ENCODE results near the gene KLHL6. TPM values are rescaled to one million over a fixed set of nuclear protein-coding genes. Genes with fewer than 3 reads are reported as not detected.

KLHL6 gene, protein sequence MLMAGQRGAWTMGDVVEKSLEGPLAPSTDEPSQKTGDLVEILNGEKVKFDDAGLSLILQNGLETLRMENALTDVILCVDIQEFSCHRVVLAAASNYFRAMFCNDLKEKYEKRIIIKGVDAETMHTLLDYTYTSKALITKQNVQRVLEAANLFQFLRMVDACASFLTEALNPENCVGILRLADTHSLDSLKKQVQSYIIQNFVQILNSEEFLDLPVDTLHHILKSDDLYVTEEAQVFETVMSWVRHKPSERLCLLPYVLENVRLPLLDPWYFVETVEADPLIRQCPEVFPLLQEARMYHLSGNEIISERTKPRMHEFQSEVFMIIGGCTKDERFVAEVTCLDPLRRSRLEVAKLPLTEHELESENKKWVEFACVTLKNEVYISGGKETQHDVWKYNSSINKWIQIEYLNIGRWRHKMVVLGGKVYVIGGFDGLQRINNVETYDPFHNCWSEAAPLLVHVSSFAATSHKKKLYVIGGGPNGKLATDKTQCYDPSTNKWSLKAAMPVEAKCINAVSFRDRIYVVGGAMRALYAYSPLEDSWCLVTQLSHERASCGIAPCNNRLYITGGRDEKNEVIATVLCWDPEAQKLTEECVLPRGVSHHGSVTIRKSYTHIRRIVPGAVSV
- total RNA-seq, result 10 to 100 TPM; 34.1 to 36.9 TPM

DNA sequence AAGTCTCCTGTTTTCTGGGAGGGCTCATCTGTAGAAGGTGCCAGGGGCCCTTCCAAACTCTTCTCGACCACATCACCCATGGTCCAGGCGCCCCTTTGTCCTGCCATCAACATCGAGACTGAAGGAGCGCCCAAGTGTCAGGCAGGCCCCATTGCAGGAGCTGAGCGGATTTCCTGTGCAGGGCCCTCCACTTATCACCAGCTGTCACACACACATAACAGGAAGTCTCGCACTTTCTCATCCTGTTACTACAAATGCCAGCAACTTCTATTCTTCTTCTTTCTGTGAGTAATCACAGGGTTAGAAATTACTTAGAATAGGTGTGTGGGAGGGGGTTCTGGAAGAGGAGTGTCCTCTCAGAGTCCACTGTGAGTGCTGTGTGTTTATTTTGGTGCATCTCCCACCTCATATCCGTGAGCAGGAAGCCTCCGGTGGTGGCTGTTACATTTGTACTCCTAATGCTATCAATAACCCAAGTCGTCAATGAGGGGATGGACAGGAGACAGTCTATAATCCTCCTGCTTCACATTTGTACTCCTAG, at the start of gene KLHL6:
Gene KLHL6 (minus strand): TSS at position 166 of the 541 bp plus-strand sequence. CDS start 53 bp downstream, at position 113.
- Mint-ChIP-seq H3K4me1 (peaks cover 34% of the 10 kb centered on the region), H3K36me3 (peaks cover 12% of the 10 kb centered on the region), H3K27ac (peak within 1 kb of the TSS; percentile 98), H3K4me3 (peak within 1 kb of the TSS; percentile 98), H3K27me3 (no peaks in the 10 kb centered on the region), H3K9me3 (no peaks in the 10 kb centered on the region)
- ATAC-seq (ENCODE audit: low read depth), result peak; percentile 92
- POLR2A ChIA-PET, result interaction anchor here (0.6 to 1.6 kb wide), 7 partner anchors 17 to 142 kb away, joined by 3 to 7 read pairs (median 4); partner anchors contain the start of gene YEATS2
- DNase-seq, result peak; percentile 72

DNA sequence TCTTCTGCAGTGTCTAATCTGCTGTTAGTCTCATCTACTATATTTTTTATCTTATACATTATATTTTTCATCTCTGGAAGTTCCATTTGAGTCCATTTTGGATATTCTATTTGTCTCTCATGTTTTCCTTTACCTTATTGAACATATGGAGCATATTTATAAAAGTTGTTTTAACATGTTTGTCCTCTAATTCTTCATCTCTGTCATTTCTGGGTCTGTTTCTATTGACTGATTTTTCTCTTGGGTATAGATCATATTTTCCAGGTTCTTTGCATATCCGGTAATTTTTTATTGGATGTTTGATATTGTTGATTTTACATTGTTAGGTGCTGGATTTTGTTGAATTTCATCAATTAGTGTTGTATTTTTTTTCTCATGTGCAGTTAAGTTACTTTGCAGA, 42.5 kb upstream of the KLHL6 start:
- DNase-seq, result no peak
- no peaks in the 10 kb centered on the region for H3K4me1 Mint-ChIP-seq
- peaks cover 12% of the 10 kb centered on the region for H3K36me3 Mint-ChIP-seq
- POLR2A ChIA-PET, result no interaction called here
- no peak overlapping the region for H3K27ac Mint-ChIP-seq
- no peak for ATAC-seq (ENCODE audit: low read depth)
- no peaks in the 10 kb centered on the region for H3K27me3 Mint-ChIP-seq
- no peak overlapping the region for H3K4me3 Mint-ChIP-seq
- peaks cover 10% of the 10 kb centered on the region for H3K9me3 Mint-ChIP-seq

DNA sequence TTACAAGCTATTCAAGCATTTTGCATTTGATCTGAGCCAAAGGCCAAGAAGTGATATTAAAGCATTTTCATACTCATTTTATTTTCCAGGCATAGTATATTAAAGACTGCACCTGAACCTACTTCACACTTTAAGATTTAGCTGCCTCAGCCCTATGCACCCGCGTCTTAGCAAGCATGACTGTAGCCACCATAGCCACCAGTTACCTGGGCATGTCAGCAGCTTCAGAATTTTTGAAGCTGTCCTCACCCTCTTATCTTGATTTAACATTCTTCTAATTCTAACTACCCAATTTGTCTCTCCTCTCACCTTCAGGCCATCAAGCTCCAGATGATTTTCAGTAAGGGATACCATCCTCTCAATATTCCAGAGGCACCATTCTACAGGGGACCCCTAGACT, 39.1 kb upstream of the KLHL6 start:
- DNase-seq (no peak), ATAC-seq (ENCODE audit: low read depth) (no peak)
- H3K4me1 Mint-ChIP-seq, result peaks cover 7% of the 10 kb centered on the region
- H3K9me3 Mint-ChIP-seq, result peaks cover 10% of the 10 kb centered on the region
- peaks cover 14% of the 10 kb centered on the region for H3K36me3 Mint-ChIP-seq
- no peak overlapping the region for H3K4me3 Mint-ChIP-seq
- H3K27ac Mint-ChIP-seq, result no peak overlapping the region
- H3K27me3 Mint-ChIP-seq, result no peaks in the 10 kb centered on the region
- POLR2A ChIA-PET, result interaction anchor here (0.6 kb wide), 1 partner anchor 447 kb away, joined by 9 read pairs; no protein-coding TSS in a partner anchor

DNA sequence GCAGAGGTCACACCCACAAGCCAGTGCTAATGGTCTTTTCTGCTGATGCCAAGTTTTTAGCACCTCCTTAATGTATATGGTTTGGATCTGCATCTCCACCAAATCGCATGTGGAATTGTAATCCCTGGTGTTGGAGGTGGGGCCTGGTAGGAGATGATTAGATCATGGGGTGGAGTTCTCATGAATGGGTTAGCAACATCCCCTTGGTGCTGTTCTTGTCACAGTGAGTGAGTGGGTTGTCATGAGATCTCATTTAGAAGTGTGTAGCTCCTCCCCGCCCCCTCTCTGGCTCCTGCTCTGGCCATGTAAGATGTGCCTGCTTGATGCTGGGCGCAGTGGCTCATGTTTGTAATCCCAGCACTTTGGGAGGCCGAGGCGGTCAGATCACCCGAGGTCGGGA, 37.3 kb upstream of the KLHL6 start:
- POLR2A ChIA-PET, result no interaction called here
- ATAC-seq (ENCODE audit: low read depth) (no peak), DNase-seq (no peak)
- no peak overlapping the region for H3K4me3 Mint-ChIP-seq
- peaks cover 6% of the 10 kb centered on the region for H3K36me3 Mint-ChIP-seq
- H3K27me3 Mint-ChIP-seq, result no peaks in the 10 kb centered on the region
- peaks cover 3% of the 10 kb centered on the region for H3K9me3 Mint-ChIP-seq
- peaks cover 14% of the 10 kb centered on the region for H3K4me1 Mint-ChIP-seq
- no peak overlapping the region for H3K27ac Mint-ChIP-seq

DNA sequence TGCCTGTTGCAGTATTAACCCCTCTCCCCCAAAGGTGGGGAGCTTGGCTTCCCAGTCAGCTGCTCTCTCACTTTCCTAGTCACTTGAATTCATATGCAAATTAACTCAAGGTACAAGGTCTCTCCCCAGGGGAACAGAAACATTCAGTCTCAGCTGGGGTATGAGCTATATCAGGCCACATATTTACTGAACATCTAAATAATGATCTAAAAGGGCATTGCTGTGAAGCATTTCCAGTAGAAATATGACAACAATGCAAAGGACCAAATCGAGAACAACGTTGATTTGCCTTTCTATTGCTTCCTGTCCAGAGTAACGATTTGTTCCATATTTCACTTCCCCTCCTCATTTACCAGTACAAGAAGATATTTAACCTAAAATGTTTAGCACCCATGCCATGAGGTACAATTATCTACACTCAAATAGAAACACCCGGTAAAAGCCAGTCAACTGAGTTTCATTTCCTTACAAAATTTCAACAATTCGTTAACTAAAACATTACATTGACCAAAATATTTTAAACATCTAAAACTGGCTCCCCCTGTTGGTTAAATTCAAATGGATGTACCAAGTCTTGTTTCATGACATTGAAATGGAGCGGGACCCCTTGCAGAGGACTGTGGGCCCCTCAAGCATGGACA, 36.5 kb upstream of the KLHL6 start:
- peaks cover 4% of the 10 kb centered on the region for H3K36me3 Mint-ChIP-seq
- ATAC-seq (ENCODE audit: low read depth) (no peak), DNase-seq (no peak)
- peak overlapping the region; percentile 37 for H3K27ac Mint-ChIP-seq
- peaks cover 3% of the 10 kb centered on the region for H3K9me3 Mint-ChIP-seq
- POLR2A ChIA-PET, result interaction anchor here (1.1 kb wide), 1 partner anchor 44 kb away, joined by 3 read pairs; no protein-coding TSS in a partner anchor
- peaks cover 19% of the 10 kb centered on the region for H3K4me1 Mint-ChIP-seq
- H3K27me3 Mint-ChIP-seq, result no peaks in the 10 kb centered on the region
- H3K4me3 Mint-ChIP-seq, result peak overlapping the region; percentile 52

DNA sequence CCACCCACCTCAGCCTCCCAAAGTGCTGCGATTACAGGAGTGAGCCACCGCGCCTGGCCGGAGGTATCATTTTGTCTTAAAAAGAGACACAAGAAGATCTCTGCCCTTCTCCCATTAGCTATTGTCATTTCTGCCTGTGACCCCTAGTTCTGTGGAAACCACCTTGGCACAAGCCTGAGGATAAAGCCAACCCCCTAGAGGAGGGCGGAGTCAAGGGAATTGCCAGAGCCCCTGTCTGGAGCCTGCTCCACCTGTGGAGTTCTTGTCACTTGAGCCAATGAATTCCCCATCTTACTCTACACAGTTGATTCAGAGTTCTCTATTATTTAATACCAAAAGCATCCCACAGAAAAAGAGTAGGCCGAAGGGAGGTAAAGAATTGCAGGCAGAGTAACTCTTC, 34.9 kb upstream of the KLHL6 start:
- Mint-ChIP-seq H3K27me3 (no peaks in the 10 kb centered on the region), H3K4me1 (peaks cover 28% of the 10 kb centered on the region), H3K36me3 (peaks cover 4% of the 10 kb centered on the region), H3K27ac (no peak overlapping the region), H3K4me3 (no peak overlapping the region), H3K9me3 (no peaks in the 10 kb centered on the region)
- POLR2A ChIA-PET, result no interaction called here
- no peak for DNase-seq
- no peak for ATAC-seq (ENCODE audit: low read depth)

DNA sequence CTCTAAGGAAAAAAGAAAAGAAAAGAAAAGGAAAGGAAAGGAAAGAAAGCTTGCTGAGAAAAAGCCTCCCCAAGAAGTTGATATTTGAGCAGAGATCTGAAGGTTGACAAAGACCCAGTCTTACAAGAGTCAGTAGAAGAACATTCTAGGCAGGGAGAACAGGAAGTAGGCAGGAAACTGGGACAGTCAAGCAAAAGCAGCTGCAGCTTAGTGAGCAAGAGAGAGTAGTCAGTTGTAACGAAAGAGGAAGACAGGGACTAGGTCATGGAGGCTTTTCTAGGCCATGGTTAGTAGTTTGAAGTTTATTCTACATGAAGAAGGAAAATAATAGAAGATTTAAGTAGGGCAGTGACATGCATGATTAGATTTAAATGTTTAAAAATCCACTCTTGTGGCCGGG, 31.8 kb upstream of the KLHL6 start:
- Mint-ChIP-seq H3K36me3 (peaks cover 4% of the 10 kb centered on the region), H3K27me3 (no peaks in the 10 kb centered on the region), H3K4me1 (peaks cover 27% of the 10 kb centered on the region), H3K27ac (peak overlapping the region; percentile 74), H3K9me3 (no peaks in the 10 kb centered on the region), H3K4me3 (peak overlapping the region; percentile 2)
- POLR2A ChIA-PET, result interaction anchor here (0.9 to 1.8 kb wide), 2 partner anchors 32 to 49 kb away, joined by 4 to 12 read pairs; partner anchors contain the start of genes KLHL24 and KLHL6
- no peak for DNase-seq
- no peak for ATAC-seq (ENCODE audit: low read depth)

DNA sequence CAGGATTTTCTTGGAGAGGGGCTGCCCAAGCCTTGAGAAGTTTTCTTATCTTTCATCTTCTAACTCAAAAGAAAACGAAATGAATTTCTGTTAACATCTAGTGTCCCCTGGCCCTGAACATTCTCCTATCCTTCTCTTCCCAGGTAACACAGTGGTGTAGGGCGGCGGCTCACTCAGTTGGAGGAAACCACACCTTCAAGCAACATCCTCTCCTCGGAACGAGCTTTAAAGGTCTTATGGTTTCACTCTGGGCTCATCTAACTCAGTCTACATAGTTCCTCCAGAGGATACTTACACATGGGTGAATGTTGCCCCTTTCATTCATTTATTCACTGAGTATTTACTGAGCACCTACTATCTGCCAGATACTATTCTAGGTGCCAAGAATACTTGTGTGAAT, 31.0 kb upstream of the KLHL6 start:
- POLR2A ChIA-PET, result interaction anchor here (0.6 to 1.8 kb wide), 3 partner anchors 31 to 50 kb away, joined by 3 to 12 read pairs (median 4); partner anchors contain the start of genes KLHL24 and KLHL6
- H3K4me3 Mint-ChIP-seq, result peak overlapping the region; percentile 59
- peaks cover 2% of the 10 kb centered on the region for H3K36me3 Mint-ChIP-seq
- H3K27me3 Mint-ChIP-seq, result peaks cover under 1% of the 10 kb centered on the region
- peak overlapping the region; percentile 77 for H3K27ac Mint-ChIP-seq
- no peaks in the 10 kb centered on the region for H3K9me3 Mint-ChIP-seq
- peak; percentile 94 for ATAC-seq (ENCODE audit: low read depth)
- peaks cover 21% of the 10 kb centered on the region for H3K4me1 Mint-ChIP-seq
- DNase-seq, result no peak

DNA sequence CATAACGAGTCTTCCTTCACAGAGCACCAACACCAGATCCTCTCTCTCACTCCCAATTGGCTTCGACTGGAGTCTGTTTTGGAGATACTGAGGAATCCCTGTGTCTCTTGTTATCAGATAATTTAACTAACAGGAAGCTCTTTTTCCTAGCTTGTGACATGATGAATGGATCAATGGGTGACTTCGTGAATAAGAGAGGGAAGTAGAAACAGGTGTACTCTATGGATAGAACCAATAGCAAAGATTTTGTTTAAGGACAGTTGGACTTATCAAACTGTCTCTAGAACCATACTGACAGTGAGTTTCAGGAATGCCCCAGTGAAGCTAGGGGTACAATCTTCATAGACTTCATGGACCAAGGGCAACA, 29.4 kb upstream of the KLHL6 start:
- H3K27me3 Mint-ChIP-seq, result peaks cover 2% of the 10 kb centered on the region
- peaks cover 2% of the 10 kb centered on the region for H3K36me3 Mint-ChIP-seq
- no peaks in the 10 kb centered on the region for H3K9me3 Mint-ChIP-seq
- POLR2A ChIA-PET, result no interaction called here
- peaks cover 21% of the 10 kb centered on the region for H3K4me1 Mint-ChIP-seq
- DNase-seq, result no peak
- H3K27ac Mint-ChIP-seq, result no peak overlapping the region
- no peak for ATAC-seq (ENCODE audit: low read depth)
- H3K4me3 Mint-ChIP-seq, result no peak overlapping the region

DNA sequence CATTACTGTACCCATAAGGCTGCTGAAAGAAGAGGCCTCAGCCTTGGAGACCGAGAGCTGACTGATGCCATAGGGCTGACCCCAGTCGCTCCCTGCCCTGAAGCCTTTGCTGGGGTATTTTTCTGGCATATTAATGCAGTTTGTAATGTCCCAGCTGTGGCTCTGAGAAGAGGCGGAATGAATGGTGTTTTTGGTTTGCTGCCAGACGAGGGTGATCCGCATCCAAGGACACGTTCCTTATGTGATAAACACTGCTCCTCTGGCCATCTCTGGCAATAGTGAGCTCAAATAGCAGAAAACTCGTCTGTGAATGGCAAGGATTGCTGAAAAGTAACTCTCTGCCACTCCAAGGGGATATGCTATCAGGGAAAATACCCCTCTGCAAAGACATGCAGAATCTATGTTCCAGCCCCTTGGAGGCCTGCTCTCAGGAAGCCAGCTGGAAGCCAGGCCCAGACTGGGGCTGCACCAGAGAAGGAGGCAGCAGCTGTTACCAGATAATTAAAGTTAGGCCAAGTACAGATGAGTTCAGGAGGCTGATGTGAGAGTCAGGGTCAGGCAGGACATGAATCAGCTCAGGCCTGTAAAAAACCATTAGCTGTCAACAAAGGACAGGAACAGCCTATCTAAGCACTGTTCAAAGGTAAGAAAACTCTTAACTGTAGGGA, 28.9 kb upstream of the KLHL6 start:
- peaks cover 2% of the 10 kb centered on the region for H3K27me3 Mint-ChIP-seq
- POLR2A ChIA-PET, result no interaction called here
- no peak for ATAC-seq (ENCODE audit: low read depth)

DNA sequence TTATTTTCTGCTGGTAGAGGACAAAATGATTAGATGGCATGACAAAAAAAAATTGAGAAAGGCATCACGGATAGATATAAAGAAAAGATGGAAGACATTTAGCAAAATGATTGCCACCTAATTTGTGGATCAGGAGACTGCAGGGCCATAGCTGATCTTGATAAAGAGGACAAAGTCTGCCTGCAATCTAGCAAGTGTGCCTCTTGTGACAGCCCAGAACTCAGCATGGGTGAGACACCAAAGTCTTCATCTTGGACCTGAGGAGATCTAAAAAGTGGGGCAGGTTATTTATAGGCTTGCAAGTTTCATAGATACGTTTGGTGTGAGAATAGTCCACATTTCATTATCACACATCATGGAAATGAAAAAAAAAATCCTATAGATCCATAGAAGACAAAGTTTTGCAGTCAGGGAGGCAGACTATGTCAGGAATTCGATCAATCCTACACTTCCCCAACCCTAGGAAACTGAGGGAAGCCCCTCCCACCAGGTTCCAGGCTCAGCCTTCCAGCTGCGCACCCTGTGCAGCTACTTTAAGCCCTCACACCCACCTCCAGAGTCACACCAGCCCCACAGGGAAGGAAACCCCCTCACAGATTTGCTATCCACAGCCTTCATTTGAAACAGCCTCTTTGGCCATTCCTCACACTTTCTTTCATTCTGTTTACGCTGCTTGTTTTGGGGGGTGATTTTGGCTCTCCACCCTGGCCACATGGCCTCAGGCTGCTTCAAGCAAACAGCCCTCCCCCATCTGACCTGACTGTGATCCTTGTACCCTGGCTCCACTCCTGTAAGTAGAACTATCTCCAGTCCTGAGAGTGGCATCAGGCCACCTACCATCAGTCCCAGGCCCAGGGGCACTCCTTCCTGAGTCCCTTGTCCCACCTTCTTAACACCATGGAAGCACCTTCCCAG, 28.1 kb upstream of the KLHL6 start:
- no peak for DNase-seq
- H3K27ac Mint-ChIP-seq, result peak overlapping the region; percentile 63
- peaks cover 16% of the 10 kb centered on the region for H3K4me1 Mint-ChIP-seq
- H3K36me3 Mint-ChIP-seq, result peaks cover 2% of the 10 kb centered on the region
- H3K27me3 Mint-ChIP-seq, result peaks cover 2% of the 10 kb centered on the region
- no peaks in the 10 kb centered on the region for H3K9me3 Mint-ChIP-seq
- H3K4me3 Mint-ChIP-seq, result no peak overlapping the region
- ATAC-seq (ENCODE audit: low read depth), result no peak
- POLR2A ChIA-PET, result no interaction called here

More for the DNA sequence above, 28.9 kb upstream of the KLHL6 start:
- no peak for DNase-seq
- H3K4me3 Mint-ChIP-seq, result no peak overlapping the region
- H3K27ac Mint-ChIP-seq, result no peak overlapping the region
- peaks cover 21% of the 10 kb centered on the region for H3K4me1 Mint-ChIP-seq
- H3K9me3 Mint-ChIP-seq, result no peaks in the 10 kb centered on the region
- H3K36me3 Mint-ChIP-seq, result peaks cover 2% of the 10 kb centered on the region

DNA sequence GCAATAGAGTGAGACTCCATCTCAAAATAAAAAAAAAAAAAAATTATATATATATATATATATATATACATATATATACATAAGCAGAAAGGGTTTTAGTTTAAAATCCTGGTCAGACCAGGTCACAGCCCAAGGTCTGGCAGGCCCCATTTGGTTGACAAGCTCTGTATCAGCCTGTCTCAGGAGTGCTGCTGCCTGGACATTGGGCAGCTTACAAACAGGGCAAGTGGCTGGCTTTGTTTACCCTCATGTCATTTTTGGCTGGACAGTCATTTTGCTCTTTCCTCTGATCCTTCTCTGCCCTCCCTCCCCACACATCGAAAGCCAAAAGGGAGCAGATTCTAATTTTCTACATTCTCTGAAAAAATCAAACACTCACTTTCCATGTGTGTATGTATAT, 26.7 kb upstream of the KLHL6 start:
- POLR2A ChIA-PET, result interaction anchor here (0.6 to 0.8 kb wide), 2 partner anchors 35 to 55 kb away, joined by 3 read pairs; no protein-coding TSS in a partner anchor
- H3K27ac Mint-ChIP-seq, result no peak overlapping the region
- H3K27me3 Mint-ChIP-seq, result peaks cover 2% of the 10 kb centered on the region
- no peak overlapping the region for H3K4me3 Mint-ChIP-seq
- no peaks in the 10 kb centered on the region for H3K9me3 Mint-ChIP-seq
- no peak for DNase-seq
- H3K36me3 Mint-ChIP-seq, result no peaks in the 10 kb centered on the region
- no peak for ATAC-seq (ENCODE audit: low read depth)
- H3K4me1 Mint-ChIP-seq, result peaks cover 13% of the 10 kb centered on the region

All from activated naive CD8-positive, alpha-beta T cell treated with anti-CD3 and anti-CD28 coated beads, Interleukin-2, amount 10 ng/mL, durations not matched to agents 7 days and 5 days (primary cell).